NCI-H2171 treated with DMSO at 0.1 percent for 48 hours (cell line): Measurements from ENCODE around the gene PRR23E.

ENCODE experiments used
- DNase-seq: peaks from one replicate; lab custom pipeline; 2025; lab: John Stamatoyannopoulos, UW

The PRR23E gene

GRCh38 chr3:127184870-127185216, 8.1 kb upstream of the PRR23E start:
- no peak for DNase-seq

GRCh38 chr3:127185268-127185667, 7.7 kb upstream of the PRR23E start:
- DNase-seq, result no peak

GRCh38 chr3:127185962-127186674, 6.8 kb upstream of the PRR23E start:
- DNase-seq, result no peak

GRCh38 chr3:127187316-127187715, 5.6 kb upstream of the PRR23E start:
- DNase-seq, result no peak

GRCh38 chr3:127193341-127193740, 410 bp downstream of the PRR23E start:
- DNase-seq, result no peak

GRCh38 chr3:127193775-127194174, 844 bp downstream of the PRR23E start:
- DNase-seq, result no peak

- no peak for DNase-seq
Measured at GRCh38 chr3:127194601-127195187, 1.8 kb downstream of the PRR23E start.

GRCh38 chr3:127195417-127195816, 2.5 kb downstream of the PRR23E start:
- DNase-seq, result no peak

- no peak for DNase-seq
Measured at GRCh38 chr3:127196002-127196401, 3.1 kb downstream of the PRR23E start.

- no peak for DNase-seq
Measured at GRCh38 chr3:127196466-127197299, 3.8 kb downstream of the PRR23E start.

GRCh38 chr3:127197300-127198189, 4.6 kb downstream of the PRR23E start:
- DNase-seq, result no peak

- no peak for DNase-seq
Measured at GRCh38 chr3:127200086-127200691, 7.3 kb downstream of the PRR23E start.

- no peak for DNase-seq
Measured at GRCh38 chr3:127203024-127203423, 10.1 kb downstream of the PRR23E start.

GRCh38 chr3:127204841-127205582, 12.1 kb downstream of the PRR23E start:
- DNase-seq, result no peak

GRCh38 chr3:127206154-127206553, 13.2 kb downstream of the PRR23E start:
- DNase-seq, result no peak

- no peak for DNase-seq
Measured at GRCh38 chr3:127206611-127207516, 13.9 kb downstream of the PRR23E start.

GRCh38 chr3:127207727-127208482, 15.0 kb downstream of the PRR23E start:
- no peak for DNase-seq

- no peak for DNase-seq
Measured at GRCh38 chr3:127208483-127209100, 15.7 kb downstream of the PRR23E start.
